Measurements from ENCODE around the gene YKT6.
"Not testable (repeated sequence)": the region's sequence is repeated elsewhere in the genome, so short reads cannot be mapped to it uniquely, and the experiment has no call there.

The YKT6 gene

DNA sequence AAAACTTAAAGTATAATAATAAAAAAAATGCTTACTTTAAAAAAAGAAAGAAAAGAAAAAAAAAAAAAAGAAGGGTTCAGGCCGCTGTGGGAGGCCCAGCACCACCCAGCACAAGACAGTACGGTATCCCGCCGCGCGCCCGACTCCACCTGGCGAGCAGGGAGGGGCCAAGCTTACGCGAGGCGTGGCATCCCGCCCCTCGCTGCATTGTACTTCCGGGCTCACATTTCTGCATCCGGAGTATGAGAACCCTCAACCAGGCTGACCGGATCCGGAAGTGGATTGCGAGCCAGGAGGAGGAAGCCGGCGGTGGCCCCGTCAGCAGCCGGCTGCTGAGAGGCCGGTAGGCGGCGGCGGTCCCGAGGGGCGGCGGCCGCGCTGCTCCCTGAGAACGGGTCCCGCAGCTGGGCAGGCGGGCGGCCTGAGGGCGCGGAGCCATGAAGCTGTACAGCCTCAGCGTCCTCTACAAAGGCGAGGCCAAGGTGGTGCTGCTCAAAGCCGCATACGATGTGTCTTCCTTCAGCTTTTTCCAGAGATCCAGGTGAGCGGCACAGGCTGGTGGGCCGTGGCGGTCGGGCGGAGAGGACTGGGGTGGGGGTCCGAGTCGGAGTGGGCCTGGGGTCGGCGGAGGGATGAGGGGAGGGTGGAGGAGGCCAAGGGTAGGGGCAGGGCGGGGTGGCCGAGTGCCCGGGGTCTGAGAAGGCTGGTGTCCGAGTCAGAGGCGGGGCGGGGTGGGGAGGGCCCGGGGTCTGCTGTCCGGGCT lies at the start of gene YKT6:
Gene YKT6, plus strand, starts transcription at position 280 of the 763 bp plus-strand sequence. Its CDS starts 158 bp downstream, at position 438.
- peak; percentile 99 for DNase-seq (ENCODE audit: low spot score)

DNA sequence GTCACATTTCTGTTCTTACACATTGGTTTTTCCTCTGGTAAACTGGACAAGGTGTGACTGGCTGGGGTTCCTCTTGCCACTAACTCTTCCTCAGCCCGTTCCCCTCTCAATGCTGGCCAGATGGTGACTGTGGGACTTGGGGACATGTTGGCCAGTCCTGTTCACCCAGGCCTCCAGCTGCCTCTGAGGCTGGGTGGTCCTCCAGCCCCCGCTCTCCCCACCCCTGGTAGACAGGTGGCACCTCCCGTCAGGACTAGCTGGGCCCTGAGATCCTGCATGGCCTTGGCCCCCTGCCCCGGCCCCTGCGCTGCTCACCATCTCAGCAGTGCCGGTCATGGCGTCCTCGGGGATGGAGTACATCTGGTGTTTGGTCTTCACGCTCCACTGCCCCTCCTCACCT lies 48.8 kb upstream of the YKT6 start:
- no peak for DNase-seq (ENCODE audit: low spot score)

DNA sequence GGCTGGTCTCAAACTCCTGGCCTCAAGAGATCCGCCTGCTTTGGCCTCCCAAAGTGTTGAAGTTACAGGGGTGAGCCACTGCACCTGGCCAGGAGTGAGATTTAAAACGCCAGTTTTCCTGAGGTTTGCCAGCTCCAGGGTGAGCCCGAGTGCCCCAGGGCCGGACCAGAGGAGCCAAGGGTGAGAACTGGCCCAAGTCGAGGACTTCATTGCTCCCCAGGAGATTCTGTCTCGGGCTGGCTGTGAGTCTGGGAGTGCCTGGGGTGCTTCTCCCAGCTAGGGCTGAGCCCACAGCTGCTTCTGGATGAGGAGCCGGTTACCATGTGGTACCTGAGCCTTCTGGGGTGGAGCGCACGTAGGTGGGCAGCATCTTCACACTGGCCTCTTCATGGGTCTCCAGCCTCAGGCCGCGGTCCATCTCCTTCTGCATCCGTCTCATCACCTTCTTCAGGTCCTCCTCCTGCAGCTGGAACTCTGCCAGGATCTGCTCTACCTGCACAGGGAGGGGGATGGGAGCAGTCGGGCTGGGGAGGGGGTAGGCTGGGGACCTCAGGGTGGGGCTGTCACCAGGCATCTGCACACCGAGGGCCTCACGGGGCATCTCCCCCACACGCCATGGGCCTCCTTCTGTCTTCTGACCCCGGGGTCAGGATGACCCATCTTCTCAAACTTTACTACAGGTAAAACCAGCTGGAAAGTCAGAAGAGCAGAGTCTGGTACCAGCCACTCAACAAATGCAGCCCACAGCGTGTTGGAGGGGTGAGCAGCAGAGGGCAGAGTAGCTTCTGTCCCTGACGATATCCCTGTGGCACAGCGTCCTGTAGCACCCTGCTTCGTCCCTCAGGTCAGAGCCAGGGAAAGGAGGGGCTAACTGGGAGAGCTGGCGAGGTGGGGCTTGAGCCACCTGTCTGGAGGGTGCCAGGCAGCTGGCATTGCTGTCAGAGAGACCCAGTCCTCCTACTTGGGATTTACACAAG lies 47.5 kb upstream of the YKT6 start:
- no peak for DNase-seq (ENCODE audit: low spot score)

GRCh38 chr7:44153948-44154335 lies 46.8 kb upstream of the YKT6 start:
- no peak for DNase-seq (ENCODE audit: low spot score)

DNA sequence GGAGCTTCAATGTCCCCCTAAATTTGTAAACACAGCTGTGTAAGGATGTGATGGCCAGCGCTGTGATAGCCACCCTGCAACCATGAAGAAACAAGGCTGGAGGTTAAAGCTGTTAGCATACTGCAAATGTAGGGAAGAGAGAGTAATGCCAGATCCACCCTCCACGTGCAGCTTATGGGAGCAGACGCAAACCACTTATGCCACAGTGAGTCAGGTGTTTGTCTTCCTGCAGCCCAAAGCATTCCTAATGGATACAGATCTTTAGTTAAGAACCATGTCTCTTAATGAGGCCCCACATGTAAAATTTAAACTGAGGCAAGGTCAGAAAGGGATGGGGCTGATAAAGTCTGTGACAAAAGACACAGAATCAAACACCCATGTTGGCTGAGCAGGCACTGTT lies 46.1 kb upstream of the YKT6 start:
- DNase-seq (ENCODE audit: low spot score) = no peak

DNA sequence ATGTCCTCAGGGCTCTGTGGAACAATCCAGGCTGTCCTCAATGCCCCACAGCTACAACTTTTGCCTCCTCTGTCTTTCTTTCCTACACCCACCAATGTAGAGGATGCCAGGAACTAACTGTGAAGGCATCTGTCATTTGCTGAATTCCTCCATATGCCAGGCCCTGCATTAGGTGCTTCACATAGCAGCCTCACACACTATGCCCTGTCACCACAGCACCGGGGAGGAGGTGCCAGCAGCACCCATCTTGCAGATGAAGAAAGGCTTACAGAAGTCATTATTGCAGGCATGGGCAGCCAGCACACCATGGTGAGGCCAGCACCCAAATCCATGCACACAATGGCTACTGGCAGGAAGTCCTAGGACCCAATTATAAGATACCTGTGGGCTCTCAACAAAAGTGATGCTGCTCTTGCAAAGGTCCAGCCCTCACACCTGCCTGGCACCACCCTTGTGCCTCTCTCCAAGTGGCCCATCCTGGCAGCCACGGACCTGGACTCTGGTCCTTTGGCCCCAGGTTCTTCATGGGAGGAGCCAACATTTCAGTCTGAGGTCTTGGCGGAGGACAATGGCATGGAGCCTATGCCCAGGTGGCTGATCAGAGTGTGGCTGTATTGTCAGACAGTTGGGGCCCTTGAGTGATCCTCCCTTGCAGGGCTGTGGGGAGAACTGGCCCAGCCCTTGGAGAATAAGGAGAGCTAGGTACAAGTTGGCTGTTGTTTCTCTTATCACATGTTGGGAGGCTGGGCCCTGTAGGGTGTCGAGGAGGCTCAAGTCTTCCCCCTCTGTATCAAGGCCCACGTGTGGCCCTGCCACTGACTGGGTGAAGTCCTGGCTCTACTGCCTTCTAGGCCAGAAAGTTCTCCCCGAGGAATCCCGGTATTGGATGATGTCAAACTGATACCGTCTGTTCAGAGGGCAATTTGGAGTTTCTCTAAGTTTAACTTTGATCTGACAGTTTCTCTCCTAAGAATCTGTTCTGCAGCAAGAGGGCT lies 45.3 kb upstream of the YKT6 start:
- no peak for DNase-seq (ENCODE audit: low spot score)

- no peak for DNase-seq (ENCODE audit: low spot score)
These were observed 44.2 kb upstream of the YKT6 start for GRCh38 chr7:44156453-44157010.

- no peak for DNase-seq (ENCODE audit: low spot score)
These were observed 43.4 kb upstream of the YKT6 start for GRCh38 chr7:44157116-44158080.

- DNase-seq (ENCODE audit: low spot score) = no peak
These were observed 42.5 kb upstream of the YKT6 start for GRCh38 chr7:44158096-44158872.

GRCh38 chr7:44158873-44159631 lies 41.7 kb upstream of the YKT6 start:
- DNase-seq (ENCODE audit: low spot score) = no peak

DNA sequence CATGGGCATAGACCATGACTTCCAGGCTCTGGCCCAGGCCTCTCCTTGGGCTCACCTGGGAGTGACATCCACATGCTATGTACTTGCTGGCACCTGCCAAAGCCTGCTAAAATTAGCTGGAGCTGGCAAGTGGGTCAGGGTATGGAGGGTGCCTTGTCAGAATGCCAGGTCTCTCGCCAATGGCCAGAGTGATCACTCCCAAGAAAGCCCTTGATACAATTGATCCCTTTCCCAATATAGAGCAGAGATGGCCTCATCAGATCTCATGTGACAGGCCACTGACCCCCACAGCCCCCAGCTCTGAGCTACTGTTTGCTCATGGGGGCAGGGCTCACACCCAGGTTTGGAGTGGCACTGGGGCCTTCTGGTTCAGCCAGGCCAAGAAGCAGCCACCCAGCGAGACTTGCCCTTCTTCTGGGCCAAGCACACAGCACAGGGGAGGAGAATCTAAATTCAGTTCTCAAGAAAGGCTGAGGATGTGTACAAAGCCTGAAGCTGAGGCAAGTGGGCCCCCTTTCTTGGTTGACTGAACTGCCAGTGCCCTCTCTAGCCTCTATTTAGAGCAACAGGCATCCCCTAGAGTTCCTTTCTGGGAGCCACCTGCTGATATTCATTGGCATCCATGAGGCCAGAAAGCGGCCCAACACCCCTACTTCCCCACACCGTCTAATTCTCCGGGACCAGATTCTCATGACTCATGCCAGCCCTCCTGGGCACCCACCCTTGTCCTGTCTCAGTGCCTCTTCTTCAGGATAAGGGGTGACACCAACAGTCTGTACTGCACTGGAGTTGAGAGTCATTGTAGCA lies 40.8 kb upstream of the YKT6 start:
- no peak for DNase-seq (ENCODE audit: low spot score)

DNA sequence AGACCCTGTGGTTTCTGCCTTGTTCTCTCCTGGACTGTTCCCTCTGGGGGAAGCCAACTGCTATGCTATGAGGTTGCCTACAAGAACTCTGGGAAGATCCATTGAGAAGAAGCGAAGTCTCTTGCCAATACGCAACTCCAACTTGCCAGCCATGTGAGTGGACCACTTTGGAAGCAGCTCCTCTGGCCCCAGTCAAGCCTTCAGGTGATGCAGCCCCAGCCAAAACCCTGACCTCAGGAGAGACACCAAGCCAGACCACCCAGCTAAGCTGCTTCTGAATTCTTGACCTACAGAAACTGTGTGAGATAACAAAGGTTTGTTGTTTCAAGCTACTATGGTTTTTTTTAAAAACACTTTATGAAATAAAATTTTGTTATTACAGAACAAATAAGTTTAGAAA lies 39.4 kb upstream of the YKT6 start:
- DNase-seq (ENCODE audit: low spot score) = no peak

DNA sequence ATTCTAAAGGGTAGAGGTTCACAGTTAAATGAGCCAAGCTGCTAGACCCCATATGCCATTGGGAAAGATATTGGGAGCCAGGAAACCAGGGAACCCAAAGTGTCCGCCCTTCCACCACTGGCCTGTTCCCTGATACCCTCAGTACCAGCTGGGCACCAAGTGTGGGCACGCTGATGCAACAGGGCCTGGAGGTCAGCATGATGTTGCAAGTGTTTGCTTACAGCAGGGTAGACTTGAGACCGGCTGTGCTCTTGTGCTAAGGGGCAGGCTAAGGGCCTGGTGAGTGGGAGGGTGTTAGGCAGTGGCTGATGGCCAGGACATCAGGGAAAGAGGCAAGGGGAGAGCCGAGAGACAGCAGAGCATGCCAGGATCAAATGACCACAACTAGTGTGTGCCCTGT lies 38.6 kb upstream of the YKT6 start:
- no peak for DNase-seq (ENCODE audit: low spot score)

- DNase-seq (ENCODE audit: low spot score) = no peak
These were observed 37.9 kb upstream of the YKT6 start for GRCh38 chr7:44162785-44163395.

GRCh38 chr7:44163591-44163990 lies 37.2 kb upstream of the YKT6 start:
- peak; percentile 94 for DNase-seq (ENCODE audit: low spot score)

DNA sequence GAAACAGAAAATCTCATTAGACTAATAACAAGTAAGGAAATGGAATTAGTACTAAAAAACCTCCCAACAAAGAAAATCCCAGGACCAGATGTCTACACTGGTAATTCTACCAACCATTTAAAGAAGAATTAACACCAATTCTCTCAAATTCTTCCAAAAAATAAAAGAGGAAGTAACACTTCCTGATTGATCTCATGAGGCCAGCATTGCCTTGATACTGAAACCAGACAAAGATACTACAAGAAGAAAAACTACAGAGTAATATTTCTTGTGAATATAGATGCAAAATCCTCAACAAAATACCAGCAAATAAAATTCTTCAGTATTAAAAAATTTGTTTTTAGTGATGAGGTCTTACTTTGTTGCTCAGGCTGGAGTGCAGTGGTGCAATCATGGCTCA lies 32.9 kb upstream of the YKT6 start:
- DNase-seq (ENCODE audit: low spot score) = no peak

DNA sequence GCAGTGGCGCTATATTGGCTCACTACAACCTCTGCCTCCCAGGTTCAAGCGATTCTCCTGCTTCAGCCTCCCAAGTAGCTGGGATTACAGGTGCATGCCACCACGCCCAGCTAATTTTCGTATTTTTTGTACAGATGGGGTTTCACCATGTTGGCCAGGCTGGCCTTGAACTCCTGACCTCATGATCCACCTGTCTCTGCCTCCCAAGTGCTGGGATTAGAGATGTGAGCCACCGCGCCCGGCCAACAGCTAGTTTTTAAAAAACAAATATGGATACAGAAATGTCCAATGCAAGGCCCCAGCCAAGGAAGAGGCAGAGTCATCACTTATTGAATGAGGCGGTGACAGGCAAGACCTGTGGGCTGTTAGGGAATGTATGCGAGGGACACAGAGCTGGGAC lies 28.9 kb upstream of the YKT6 start:
- DNase-seq (ENCODE audit: low spot score) = not testable (repeated sequence)

Data from GM03348 (cell line).